NCI-H146 treated with DMSO at 0.1 percent for 48 hours (cell line): ENCODE data around the gene TLR2.
"Not testable (repeated sequence)": the region's sequence is repeated elsewhere in the genome, so short reads cannot be mapped to it uniquely, and the experiment has no call there.

ENCODE experiments used
- DNase-seq: peaks from one replicate; lab custom pipeline; 2025; ENCODE audit not compliant: unreplicated experiment; lab: John Stamatoyannopoulos, UW

The TLR2 gene

GRCh38 chr4:153655928-153656327, 28.2 kb upstream of the TLR2 start:
- DNase-seq = no peak

DNA sequence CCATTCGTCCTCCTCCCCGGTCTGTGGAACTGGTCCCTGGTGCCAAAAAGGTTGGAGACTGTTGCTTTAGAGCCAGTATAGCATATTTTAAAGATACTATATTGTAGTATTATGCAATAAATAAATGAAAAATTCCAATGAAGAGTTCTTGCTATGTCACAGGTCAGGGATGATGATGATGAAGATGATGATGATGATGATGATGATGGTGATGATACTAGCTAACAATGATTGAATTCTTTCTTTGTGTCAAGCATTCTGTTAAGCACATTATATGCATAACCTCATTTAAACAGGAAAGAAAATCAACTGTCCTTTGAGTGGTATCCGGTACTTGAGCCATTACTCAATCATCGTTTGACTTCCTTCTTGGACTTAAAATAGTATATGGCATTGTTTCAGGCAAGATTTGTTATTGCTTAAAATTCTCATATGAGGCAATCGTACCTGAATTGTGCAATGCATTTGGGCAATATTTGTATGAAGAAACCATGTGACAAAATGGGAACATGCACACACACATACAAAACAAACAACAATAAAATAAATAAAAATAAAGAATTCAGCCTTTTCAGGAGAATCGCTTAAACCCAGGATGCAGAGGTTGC, 22.8 kb upstream of the TLR2 start:
- DNase-seq = no peak

DNA sequence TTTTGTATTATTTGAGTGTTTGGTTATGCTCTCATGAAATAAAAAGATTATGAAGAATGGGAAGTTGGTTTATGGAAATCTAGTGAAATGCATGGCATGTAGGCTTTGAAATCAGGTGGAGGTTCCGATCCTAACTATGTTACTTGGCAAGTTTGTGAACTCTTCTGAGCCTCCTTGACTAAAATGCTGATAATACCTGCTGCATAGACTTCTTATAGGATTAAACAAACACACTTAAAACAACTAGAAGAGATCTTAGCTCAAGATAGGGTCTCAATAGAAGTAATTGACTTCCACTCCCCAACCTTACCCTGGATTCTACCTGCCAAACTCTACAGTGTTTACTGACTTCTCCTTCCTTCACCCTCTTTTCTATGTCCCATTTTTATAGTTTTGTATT, 22.2 kb upstream of the TLR2 start:
- no peak for DNase-seq

DNA sequence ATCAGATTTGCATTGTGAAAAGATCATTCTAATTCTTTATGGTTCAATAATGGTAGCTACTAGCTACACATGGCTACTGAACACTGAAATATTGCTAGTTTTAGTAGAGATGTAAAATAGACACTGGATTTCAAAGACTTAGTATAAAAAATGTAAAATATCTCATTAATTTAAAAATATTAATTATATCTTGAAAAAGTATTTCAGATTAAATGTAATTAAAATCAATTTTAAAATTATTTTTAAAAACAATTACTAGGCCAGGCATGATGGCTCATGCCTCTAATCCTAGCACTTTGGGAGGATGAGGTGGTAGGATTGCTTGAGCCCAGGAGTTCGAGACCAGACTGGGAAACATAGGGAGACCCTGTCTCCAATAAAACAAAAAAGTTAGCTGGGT, 20.4 kb upstream of the TLR2 start:
- no peak for DNase-seq

DNA sequence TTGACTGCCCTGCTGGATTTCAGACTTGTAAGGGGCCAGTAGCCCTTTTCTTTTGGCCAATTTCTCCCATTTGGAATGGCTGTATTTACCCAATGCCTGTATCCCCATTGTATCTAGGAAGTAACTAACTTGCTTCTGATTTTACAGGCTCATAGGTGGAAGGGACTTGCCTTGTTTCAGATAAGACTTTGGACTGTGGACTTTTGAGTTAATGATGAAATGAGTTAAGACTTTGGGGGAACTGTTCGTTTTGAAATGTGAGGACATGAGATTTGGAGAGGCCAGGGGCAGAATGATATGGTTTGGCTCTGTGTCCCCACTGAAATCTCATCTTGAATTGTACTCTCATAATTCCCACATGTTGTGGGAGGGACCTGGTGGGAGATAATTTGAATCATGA, 17.6 kb upstream of the TLR2 start:
- not testable (repeated sequence) for DNase-seq

- DNase-seq = no peak
These were observed 15.4 kb upstream of the TLR2 start for GRCh38 chr4:153668647-153669046.

DNA sequence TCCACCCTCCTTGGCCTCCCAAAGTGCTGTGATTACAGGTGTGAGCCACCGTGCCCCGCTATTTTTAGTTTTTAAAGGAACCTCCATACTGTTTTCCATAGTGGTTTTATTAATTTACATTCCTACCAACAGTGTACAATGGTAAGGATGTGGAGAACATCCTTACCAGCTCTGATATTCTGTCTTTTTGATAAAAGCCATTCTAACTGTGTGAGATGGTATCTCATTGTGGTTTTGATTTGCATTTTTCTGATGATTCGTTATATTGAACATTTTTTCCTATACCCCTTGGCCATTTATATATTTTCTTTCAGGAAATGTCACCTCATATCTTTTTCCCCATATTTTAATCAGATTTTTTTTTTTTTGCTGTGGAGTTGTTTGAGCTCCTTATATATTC, 14.2 kb upstream of the TLR2 start:
- DNase-seq = no peak

DNA sequence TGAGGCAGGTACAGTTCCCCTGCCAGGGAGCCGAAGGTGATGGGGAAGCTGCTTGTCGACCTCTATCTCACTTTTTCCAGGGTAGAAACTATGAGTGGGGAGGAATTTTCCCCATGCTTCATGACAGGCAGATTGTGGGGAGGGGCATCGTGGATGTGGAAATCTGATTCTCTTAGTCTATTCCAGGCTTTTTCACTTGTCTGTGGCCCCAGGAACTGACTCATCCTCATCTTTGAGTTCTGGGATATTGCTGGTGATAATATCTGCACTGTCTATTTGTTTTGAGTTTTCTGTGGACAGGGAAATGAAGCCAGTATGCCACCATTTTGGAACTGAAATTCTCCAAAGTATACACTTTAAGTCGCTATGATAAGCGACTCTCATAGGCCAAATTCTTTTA, 7.6 kb upstream of the TLR2 start:
- no peak for DNase-seq

GRCh38 chr4:153676984-153677383, 7.1 kb upstream of the TLR2 start:
- no peak for DNase-seq

DNA sequence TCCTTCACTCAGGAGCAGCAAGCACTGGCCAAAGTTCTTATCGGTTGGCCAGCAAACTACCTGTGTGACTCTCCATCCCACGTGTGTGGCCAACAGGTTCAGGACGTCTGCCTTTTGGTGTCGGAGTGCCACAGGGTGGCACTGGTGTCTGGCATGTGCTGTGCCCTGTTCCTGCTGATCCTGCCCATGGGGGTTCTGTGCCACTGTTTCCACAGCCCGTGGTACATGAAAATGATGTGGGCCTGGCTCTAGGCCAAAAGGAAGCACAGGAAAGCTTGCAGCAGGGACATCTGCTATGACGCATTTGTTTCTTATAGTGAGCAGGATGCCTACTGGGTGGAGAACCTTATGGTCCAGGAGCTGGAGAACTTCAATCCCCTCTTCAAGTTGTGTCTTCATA, 4.6 kb upstream of the TLR2 start:
- no peak for DNase-seq

DNA sequence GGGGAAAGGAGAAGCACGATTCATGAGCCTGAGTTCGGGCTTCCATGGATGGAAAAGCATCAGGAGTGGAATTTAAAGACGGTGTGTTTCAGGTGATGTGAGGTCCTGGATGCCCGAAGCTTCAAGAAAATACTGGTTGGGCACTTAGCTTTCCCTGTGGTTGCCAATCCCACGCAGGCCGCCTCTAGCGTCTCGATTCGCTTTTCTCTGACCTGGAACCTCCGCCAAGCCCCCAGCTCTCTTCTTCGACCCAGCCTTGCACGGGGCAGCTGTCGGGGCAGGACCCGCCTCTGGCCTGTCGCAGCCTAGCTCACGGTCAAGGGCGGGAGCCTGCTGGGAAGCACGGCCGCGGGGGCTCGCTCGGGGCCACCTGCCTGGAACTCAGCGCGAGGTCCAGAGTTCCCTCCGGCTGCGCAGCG, 308 bp upstream of the TLR2 start:
- no peak for DNase-seq

GRCh38 chr4:153684971-153685371, 891 bp downstream of the TLR2 start:
- no peak for DNase-seq

- DNase-seq = no peak
These were observed 20.4 kb downstream of the TLR2 start for GRCh38 chr4:153704522-153704921.

DNA sequence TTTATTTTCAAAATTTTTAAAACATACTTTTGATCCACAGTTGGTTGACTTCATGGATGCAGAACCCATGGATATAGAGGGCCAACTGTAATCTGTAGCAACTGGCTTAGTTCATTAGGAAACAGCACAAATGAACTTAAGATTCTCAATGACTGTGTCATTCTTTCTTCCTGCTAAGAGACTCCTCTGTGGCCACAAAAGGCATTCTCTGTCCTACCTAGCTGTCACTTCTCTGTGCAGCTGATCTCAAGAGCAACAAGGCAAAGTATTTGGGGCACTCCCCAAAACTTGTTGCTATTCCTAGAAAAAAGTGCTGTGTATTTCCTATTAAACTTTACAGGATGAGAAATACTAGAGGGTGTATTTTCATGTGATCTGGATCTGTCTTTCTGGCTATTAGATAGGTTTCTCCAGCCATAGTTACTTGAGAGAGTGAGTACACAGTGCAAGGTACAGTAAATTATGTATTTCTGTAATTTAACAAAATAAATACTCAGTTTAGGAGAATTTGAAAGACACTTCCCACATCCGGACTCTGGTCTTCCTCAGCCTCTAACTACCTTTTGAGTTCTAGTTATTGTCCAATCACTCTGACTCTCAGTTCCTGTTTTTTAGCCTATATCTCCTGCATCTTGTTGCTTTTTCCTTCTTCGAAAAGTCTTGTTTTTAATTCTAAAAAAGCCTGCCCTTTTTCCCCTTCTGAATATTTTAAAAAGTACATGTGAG, 21.8 kb downstream of the TLR2 start:
- no peak for DNase-seq

DNA sequence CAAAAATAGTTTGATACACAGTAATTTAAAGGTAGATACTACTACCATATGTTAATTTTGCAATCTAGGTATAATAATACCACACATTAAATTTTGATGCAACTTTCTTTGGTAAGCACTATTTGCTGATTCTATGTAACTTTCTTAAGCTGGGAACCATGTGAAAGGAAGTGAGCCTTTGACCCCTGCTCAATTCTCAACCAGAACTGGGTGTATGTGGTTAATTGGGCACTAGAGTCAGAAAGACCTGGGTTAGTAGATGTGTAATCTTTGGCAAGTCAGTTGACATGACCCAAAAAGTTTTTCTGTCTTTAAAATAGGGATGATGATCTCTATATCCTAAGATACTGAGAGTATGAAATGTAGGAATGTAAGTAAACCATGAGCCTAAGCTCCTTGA, 22.4 kb downstream of the TLR2 start:
- no peak for DNase-seq

GRCh38 chr4:153710681-153711080, 26.6 kb downstream of the TLR2 start:
- no peak for DNase-seq

GRCh38 chr4:153713866-153714646, 30.0 kb downstream of the TLR2 start:
- DNase-seq = no peak

GRCh38 chr4:153722036-153722435, 38.0 kb downstream of the TLR2 start:
- DNase-seq = no peak

- DNase-seq = no peak
These were observed 40.5 kb downstream of the TLR2 start for GRCh38 chr4:153724606-153725005.

DNA sequence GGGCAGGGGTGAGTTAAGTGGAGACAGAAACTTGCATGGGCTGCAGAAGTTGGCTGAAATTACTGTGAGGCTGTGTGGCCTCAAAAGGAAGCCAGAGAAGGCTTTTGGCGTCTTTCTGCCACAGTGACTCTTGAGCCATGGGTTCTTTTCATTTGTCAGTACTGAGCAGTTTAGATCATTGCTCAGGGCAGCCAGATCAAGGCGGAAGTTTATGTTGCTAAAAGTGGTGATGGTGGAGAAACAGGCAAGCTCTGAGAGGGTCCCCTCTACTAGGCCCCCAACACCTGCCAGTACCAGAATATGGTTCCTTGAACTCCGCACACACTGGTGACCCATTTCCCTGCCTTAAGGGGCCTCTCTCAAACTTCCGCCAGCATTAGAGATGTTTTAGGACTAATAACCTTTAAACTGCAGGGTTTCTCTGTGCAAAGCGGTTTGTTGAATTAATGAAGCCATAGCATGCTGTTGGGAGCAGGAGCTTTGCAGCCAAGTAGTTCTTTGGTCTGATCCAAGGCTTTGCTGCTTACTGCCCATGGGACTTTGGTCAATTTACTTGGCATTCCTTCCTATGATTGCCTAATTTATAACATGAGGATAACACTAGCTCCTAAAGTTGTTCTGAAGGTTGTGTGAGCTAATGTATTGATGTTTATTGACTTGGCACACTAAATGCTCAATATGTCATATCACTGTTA, 41.2 kb downstream of the TLR2 start:
- no peak for DNase-seq

- no peak for DNase-seq
These were observed 41.7 kb downstream of the TLR2 start for GRCh38 chr4:153725831-153726154.

- no peak for DNase-seq
These were observed 44.1 kb downstream of the TLR2 start for GRCh38 chr4:153728151-153728550.
